DMS153 (cell line): ENCODE results near the gene HECTD4.
A peak's percentile ranks its signal among the peaks of the same experiment; 100 is the strongest.
"Not testable (repeated sequence)": the region's sequence is repeated elsewhere in the genome, so short reads cannot be mapped to it uniquely, and the experiment has no call there.

ENCODE experiments used
- DNase-seq: peaks from one replicate; lab custom pipeline; 2025; lab: John Stamatoyannopoulos, UW

Gene HECTD4

DNA sequence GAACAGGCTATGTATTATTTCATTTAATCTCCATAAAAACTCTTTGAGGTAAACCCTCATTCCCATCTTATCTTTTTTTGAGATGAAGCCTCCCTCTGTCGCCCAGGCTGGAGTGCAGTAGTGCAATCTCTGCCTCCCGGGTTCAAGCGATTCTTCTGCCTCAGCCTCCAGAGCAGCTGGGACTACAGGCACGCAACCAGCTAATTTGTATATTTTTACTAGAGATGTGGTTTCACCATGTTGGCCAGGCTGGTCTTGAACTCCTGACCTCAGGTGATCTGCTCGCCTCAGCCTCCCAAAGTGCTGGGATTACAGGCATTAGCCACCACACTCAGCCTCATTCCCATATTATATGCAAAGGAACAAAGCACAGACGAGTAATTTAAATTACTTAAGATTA, 25.5 kb upstream of the HECTD4 start:
- not testable (repeated sequence) for DNase-seq

DNA sequence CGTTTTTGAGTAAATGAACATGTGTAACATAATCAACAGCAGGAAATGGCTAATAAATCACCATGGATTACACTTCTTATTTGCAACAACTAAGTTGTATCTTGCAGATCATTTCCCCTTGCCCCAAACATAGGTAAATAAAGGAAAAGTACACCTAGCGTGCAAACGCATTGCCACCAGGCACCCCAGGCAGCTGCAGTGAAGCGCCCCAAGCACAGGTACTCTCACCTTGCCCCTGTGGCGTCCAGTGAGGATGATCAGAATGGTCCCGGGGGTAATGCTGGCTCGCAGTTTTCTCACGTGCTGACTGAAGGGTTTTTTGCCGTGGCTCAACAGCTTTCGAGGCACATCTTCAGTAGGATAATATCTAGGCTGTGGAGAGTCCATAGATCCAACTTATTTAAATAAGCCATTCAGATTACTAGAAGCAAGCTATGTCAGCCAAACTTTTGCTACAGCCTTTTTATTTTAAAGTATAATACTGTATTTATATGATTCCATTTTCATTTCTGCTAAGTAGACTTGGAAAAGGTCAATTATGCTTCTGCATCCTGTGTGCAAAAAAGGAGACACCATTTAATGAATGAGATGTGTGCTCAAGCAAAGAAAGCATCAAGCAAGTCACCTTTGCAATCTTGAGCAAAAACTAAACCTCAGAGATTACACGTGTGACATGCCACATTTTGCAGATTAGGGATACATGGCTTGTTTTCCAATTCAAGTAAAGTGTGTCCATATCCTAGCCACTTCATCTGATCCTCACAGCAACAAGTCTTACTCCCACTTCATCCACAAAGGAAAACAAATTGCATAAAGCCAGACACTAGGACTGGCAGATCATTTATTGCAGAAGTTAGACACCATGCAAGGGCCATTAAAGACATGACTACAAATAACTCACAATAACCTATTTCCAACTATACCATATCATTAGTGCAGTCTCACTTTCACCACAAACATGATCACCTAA, 24.6 kb upstream of the HECTD4 start:
- no peak for DNase-seq

DNA sequence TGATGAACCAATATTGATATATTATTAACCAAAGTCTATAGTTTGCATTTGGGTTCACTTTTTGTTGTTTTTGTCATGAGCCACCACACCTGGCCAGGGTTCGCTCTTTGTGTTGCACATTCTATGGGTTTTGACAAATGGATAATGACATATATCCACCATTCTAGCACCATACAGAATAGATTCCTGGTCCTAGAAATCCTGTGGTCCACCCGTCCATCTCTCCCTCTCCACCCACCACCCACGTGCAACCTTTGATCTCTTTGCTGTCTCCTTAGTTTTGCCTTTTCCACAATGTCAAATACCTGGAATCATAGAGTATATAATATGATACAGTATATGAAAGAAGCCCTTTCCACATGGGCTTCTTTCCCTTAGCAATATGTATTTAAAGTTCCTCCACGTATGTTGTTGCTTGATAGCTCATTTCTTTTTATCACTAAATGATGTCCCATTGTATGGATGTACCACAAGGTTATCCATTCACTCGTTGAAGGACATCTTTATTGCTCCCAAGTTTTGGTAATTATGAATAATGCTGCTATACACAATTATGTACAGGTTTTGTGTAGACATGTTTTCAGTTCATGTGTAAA, 19.8 kb upstream of the HECTD4 start:
- DNase-seq: no peak

- no peak for DNase-seq
Measured at GRCh38 chr12:112401054-112401453, 18.8 kb upstream of the HECTD4 start.

DNA sequence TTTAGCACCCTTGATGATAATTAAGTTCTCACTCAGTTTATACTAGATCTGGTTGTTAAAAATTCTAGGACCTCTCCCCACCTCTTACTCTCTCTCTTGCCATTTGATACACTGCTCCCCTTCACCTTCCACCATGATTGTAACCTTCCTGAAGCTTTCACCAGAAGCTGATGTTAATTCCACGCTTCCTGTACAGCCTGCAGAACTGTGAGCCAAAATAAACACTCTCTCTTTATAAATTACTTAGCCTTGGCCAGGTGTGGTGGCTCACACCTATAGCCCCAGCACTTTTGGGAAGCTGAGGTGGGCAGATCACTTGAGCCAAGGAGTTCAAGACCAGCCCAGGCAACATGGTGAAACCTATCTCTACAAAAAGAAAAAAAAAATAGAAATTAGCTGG, 11.1 kb upstream of the HECTD4 start:
- no peak for DNase-seq

GRCh38 chr12:112389922-112390654, 7.9 kb upstream of the HECTD4 start:
- not testable (repeated sequence) for DNase-seq

DNA sequence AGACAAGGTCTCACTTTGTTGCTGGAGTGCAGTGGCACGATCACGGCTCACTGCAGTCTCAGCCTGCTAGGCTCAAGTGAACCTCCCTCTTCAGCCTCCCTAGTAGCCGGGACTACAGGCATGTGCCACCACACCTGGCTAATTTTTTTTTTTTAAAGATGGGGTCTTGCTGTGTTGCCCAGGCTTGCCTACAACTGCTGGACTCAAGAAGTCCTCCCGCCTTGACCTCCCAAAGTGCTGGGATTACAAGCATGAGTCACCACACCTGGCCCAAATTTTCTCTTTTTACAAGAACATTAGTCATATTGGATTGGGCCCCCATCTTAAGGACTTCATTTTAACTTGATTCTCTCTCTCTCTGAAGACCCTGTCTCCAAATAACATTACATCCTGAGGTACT, 7.0 kb upstream of the HECTD4 start:
- DNase-seq: no peak

- DNase-seq: no peak
Measured at GRCh38 chr12:112386726-112387125, 4.5 kb upstream of the HECTD4 start.

GRCh38 chr12:112382866-112383265, 635 bp upstream of the HECTD4 start:
- DNase-seq: no peak

DNA sequence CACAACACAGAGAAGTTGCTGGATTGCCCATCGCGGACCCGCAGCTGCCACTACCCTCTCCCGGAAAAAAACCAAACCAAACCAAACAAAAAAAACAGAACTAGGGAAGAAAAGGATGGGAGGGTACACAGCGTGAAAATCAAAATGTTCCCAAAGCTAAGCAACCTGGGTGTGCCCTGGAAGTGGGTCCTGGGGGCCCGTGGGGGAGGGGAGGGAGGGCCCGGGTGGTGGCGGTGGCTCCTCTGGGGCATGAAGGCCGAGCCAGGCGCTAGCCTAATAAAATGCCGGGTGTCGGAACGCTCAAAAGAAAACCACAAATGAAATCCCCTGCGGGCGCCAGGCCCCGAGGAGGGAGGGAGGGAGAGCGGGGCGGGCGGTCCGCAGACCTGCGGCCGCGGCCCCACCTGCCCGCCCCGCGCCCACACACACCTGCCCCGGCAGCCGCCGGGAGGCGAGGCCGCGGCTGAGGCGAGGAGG, 787 bp downstream of the HECTD4 start:
- DNase-seq: no peak

GRCh38 chr12:112380663-112381405, 1.4 kb downstream of the HECTD4 start:
- no peak for DNase-seq

GRCh38 chr12:112375105-112375504, 7.1 kb downstream of the HECTD4 start:
- DNase-seq: peak; percentile 13

- no peak for DNase-seq
Measured at GRCh38 chr12:112374166-112374740, 8.0 kb downstream of the HECTD4 start.

DNA sequence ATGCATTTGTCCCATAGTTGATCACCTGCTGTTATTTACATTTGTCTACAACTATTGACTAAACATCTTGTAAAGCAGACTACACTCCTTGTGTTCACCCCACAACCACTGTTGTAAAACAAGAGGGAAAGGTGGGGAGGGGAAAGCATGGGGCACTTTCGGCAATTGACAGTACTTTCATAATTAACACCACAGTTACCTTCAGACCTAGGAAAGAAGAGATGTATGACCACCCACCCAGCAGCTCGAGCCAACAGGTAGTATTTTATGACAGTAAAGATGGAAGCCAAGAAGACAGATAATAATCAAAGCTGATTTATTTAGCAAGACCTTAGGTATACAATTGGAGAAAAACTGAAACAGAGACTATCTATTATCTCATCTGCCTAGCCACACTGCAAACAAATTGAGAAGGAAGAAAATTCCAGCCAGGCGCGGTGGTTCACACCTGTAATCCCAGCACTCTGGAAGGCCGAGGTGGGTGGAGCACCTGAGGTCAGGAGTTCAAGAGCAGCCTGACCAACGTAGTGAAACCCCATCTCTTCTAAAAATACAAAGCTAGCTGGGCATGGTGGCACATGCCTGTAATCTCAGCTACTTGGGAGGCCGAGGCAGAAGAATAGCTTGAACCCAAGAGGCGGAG, 11.2 kb downstream of the HECTD4 start:
- DNase-seq: no peak

DNA sequence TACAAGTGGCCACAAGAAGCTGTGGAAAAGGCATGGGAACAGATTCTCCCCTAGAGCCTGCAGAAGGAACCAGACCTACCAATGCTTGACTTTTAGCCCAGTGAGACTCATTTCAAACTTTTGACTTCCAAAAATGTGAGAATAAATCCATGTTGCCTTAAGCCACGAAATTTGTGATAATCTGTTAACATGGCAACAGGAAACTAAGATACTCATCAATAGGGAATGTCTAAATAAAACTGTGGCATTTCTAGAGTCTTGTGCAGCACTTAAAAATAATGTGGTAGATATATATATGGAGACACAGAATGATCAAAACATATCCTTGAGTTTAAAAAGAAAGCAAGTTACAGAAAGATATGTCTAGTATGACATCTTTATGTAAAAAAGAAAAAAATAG, 12.0 kb downstream of the HECTD4 start:
- DNase-seq: no peak

DNA sequence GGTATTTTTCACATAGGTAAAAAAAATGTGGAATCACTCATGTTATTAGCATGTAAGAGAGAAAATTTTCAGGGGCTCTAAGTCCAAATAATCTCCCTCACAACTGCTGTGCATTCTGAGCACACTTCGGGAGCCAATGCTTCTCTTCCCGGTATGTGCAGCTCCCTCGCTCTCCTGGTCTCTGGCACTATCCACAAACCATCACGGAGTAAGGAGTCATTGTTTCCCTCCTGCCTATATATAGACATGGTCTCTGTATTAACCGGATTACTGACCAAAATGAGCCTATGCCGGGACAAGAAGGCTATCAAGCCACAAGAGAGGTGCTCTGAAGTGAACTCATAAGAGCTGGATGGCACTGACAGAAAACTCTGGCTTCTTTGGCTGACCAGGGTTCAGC, 13.4 kb downstream of the HECTD4 start:
- no peak for DNase-seq

GRCh38 chr12:112367965-112368364, 14.3 kb downstream of the HECTD4 start:
- DNase-seq: no peak

- no peak for DNase-seq
Measured at GRCh38 chr12:112362310-112362709, 19.9 kb downstream of the HECTD4 start.

DNA sequence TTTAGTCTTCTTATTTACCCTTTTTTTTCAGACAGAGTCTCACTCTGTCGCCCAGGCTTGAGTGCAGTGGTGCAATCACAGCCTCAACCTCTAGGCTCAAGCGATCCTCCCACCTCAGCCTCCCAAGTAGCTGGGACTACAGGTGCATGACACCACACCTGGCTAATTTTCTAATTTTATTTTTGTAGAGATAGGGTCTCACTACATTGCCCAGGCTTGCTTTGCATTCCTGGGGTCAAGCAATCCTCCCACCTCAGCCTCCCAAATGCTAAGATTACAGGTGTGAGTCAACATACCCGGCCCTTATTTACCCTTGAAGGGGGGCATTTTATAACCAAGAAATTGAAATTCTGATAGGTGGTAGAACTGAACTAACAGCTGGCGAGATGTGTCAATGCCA, 21.0 kb downstream of the HECTD4 start:
- DNase-seq: no peak

GRCh38 chr12:112359290-112359689, 22.9 kb downstream of the HECTD4 start:
- DNase-seq: no peak

DNA sequence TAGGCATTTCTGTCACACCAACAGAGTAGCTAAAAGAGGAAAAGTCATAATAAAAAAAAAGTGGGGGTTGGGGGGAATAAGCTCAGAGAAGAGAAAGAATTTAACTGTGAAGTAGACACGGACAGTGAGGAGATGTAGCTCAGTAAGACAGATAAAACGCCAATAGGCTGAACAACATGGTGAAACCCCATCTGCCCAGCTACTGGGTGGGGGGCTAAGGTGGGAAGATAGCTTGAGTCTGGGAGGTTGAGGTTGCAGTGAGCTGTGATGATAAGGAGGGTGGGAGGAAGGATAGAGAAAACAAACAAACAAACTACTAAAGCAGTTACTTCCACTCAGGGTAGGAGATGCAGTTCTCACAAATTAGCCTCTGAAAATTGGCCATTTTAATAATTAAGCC, 25.0 kb downstream of the HECTD4 start:
- no peak for DNase-seq
